Measurements from ENCODE around the gene TMEM63A.
"Not testable (repeated sequence)": the region's sequence is repeated elsewhere in the genome, so short reads cannot be mapped to it uniquely, and the experiment has no call there.

The TMEM63A gene

DNA sequence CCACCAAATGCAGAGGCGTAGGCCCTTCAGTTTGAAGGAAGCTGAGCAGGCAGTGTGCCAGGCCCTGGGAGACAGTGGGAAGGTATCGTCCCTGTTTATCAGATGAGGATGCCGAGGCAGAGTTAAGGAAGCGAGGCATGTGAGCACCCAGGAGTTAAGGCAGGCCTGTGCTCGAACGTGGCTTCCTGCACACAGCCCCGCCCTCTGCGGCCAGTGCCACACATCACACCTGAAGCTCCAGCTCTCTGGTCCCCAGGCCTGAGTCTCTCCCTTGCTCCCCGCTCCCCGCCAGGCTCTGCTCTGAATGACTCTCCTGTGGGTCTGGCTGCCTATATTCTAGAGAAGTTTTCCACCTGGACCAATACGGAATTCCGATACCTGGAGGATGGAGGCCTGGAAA lies 40.1 kb downstream of the TMEM63A start:
- no peak overlapping the region for H3K4me3 ChIP-seq (ENCODE audit: control insufficient read depth, low read depth, low read length)
- no peak for TF ChIP-seq CTCF (conservative IDR thresholded peaks at IDR 0.05; ENCODE audit: control insufficient read depth, insufficient read depth, low read depth, low read length)
- no peak for DNase-seq (ENCODE audit: low read depth)

- H3K4me3 ChIP-seq (ENCODE audit: control insufficient read depth, low read depth, low read length) = no peak overlapping the region
- no peak for DNase-seq (ENCODE audit: low read depth)
- no peak for TF ChIP-seq CTCF (conservative IDR thresholded peaks at IDR 0.05; ENCODE audit: control insufficient read depth, insufficient read depth, low read depth, low read length)
These were observed 41.5 kb downstream of the TMEM63A start for GRCh38 chr1:225840713-225841112.

GRCh38 chr1:225840223-225840610 lies 42.0 kb downstream of the TMEM63A start:
- no peak for TF ChIP-seq CTCF (conservative IDR thresholded peaks at IDR 0.05; ENCODE audit: control insufficient read depth, insufficient read depth, low read depth, low read length)
- no peak overlapping the region for H3K4me3 ChIP-seq (ENCODE audit: control insufficient read depth, low read depth, low read length)
- DNase-seq (ENCODE audit: low read depth) = no peak

DNA sequence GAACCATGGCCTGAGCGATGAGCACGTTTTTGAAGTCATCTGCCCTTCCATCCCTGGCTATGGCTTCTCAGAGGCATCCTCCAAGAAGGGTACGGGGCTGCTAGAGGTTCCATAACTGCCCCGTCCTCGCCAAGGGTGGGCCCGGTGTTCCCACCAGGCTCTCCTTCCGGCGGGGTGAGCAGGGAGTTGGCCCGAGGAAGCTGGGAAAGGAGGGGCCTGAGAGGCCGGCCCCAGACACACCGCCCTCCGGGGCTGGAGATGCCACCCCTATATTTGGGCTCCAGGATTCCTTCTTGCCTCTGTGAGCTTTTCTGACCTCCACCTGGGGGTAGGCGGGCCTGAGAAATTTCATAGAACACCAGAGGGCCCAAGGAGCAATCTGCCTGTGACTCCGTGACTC lies 43.4 kb downstream of the TMEM63A start:
- TF ChIP-seq CTCF (conservative IDR thresholded peaks at IDR 0.05; ENCODE audit: control insufficient read depth, insufficient read depth, low read depth, low read length) = no peak
- no peak overlapping the region for H3K4me3 ChIP-seq (ENCODE audit: control insufficient read depth, low read depth, low read length)
- no peak for DNase-seq (ENCODE audit: low read depth)

- not testable (repeated sequence) for DNase-seq (ENCODE audit: low read depth); H3K4me3 ChIP-seq (ENCODE audit: control insufficient read depth, low read depth, low read length)
These were observed 45.9 kb downstream of the TMEM63A start for GRCh38 chr1:225836296-225836695.

DNA sequence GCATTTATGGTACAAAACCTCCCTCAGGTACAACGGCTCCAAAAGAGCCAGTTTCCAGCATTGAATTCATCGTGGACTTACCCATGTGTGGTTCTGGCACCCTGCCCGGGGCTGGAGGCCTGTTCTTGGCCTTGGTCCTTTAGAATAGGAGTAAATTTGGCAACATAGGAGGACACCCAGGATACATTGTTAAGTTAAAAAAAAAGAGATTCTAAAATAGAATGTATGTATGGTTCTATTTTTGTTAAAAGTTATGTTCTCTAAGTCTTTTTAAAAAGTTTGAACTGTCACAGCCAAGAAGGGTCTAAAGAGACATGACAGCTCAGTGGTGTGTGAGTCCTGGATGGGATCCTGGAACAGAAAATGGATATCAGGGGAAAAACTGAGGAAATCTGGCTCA lies 46.3 kb downstream of the TMEM63A start:
- no peak for TF ChIP-seq CTCF (conservative IDR thresholded peaks at IDR 0.05; ENCODE audit: control insufficient read depth, insufficient read depth, low read depth, low read length)
- H3K4me3 ChIP-seq (ENCODE audit: control insufficient read depth, low read depth, low read length) = no peak overlapping the region
- DNase-seq (ENCODE audit: low read depth) = peak; percentile 64

GRCh38 chr1:225834417-225835329 lies 47.5 kb downstream of the TMEM63A start:
- H3K4me3 ChIP-seq (ENCODE audit: control insufficient read depth, low read depth, low read length) = no peak overlapping the region
- peak; percentile 90 for DNase-seq (ENCODE audit: low read depth)
- no peak for TF ChIP-seq CTCF (conservative IDR thresholded peaks at IDR 0.05; ENCODE audit: control insufficient read depth, insufficient read depth, low read depth, low read length)

Measured in fibroblast of mammary gland (primary cell).